GM19324 (cell line): ENCODE measurements around the gene RABIF.

Source experiments
- ATAC-seq: cut with Tn5 transposase; IDR thresholded peaks from one replicate; pipeline ENCODE4 v1.9.1; 2021; ENCODE audit warnings: mild to moderate bottlenecking, moderate library complexity; ENCODE audit not compliant: unreplicated experiment, low FRiP score

Gene RABIF

DNA sequence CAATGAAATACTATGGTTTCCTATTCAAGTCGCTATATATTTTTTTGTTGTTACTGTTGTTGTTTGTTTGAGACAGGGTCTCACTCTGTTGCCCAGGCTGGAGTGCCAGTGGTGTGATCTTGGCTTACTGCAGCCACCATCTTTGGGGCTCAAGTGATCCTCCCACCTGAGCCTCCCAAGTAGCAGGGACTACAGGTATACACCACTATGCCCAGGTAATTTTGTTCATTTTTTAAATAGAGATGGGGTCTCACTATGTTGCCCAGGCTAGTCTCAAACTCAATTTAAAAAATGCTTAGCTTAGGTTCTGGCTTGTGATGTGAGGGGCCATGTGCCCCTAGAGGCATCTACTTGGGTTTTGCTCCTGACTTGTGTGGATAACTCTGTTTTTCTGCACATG is 9.8 kb downstream of the RABIF start:
- ATAC-seq, result no peak

DNA sequence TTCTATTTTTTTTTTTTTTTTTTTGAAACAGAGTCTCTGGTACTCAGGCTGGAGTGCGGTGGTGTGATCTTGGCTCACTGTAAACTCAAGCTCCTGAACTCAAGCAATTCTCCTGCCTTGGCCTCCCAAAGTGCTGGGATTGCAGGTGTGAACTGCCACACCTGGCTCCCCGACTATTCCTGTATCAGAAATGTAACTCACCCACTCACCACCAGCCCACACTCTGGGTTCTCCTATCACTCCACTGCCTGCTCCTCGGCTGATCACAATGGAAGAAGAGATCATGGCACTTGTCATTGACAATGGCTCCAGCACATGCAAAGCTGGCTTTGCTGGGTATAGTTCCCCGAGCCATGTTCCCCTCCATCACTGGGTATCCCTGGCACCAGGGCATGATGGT is 15.9 kb downstream of the RABIF start:
- ATAC-seq, result no peak

DNA sequence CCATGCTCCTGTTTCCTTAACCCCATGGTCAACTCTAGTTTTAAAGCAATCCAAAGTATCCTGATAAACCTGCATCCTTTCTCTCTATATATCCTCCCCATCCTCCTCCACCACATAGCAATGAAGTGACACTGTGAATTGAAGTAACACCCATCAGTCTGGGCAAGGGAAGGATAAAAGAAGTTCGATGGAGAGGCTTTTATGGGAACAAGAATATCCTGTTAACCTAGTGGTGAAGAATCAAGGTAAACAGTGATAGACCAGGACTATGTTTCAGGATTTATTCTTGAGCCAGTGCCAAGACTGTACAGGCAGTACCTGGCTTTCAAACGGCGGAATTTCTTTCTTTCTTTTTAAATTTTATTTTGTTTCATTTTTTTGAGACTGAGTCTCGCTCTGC is 17.6 kb downstream of the RABIF start:
- ATAC-seq, result no peak

DNA sequence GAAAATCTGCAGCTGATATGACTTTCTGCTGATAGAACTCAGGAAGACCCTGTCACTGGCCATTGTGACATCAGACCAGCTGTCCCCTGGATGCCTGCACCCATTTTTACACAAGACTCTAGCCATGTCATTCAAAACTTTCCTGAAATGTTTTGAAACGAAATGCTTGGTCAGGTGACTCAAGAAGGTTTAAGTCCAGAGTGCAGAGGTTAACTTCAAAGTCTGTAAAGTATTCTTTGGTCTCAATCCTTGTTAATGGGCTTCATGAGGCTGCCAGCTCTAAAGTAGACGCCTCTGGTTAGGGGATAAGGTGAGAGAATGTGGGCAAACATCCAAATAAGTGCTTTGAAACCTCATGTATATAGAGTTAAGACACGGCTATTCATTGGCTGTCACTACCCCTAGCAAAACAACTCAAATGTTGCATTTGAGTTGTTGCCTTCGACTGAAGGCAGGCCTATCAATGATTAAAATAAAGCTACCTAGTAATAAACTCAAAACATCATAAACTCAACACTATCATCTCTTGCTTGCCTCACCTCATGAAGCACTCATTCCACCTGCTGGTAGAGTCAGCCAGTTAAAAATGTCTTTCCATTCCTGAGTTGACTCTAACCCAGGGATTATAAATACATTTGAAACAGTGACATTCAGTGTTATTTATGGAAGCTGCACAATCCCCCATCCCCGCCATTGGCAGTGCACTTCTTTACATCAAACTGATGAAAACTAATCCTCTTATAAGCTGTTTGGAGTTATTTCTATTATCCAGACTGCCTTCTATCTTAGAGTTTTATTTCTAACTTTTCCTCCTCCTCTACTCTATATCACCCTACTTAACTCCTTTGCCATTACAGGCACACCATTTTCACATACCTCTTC is 26.0 kb downstream of the RABIF start:
- no peak for ATAC-seq

DNA sequence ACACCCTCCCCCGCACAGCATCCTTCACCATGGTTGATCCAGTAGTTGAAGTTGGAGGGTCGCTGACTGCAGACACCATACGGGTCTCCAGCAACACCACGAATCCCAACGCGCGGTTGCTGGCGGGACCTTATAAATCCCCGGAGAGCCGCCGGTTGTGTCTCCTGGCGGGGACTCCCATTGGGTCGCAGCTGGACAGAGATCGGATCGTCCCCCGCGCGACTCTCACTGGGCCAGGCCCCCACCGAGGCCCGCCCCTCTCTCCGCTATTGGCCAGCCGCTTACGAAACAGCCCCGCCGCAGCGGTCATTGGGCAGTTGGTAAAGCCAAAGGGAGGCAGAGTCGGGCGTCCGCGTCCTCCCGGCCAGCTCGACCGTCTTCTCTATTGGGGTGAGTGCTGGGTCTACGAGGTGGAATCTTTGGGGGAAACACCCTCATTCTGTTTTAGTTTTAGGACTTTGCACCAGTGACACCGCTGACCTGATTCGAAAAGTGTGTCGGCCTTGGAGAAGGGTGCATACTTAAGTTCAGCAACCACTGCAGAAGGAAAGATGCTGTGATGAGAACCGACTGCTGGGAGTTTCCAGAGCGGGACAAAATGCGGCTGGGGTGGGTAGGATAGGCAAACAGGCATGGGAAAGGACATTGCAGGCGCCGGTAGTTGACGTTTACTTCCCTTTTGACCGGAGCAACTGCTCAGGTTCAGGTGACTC is 27.4 kb downstream of the RABIF start:
- peak; percentile 55 for ATAC-seq

DNA sequence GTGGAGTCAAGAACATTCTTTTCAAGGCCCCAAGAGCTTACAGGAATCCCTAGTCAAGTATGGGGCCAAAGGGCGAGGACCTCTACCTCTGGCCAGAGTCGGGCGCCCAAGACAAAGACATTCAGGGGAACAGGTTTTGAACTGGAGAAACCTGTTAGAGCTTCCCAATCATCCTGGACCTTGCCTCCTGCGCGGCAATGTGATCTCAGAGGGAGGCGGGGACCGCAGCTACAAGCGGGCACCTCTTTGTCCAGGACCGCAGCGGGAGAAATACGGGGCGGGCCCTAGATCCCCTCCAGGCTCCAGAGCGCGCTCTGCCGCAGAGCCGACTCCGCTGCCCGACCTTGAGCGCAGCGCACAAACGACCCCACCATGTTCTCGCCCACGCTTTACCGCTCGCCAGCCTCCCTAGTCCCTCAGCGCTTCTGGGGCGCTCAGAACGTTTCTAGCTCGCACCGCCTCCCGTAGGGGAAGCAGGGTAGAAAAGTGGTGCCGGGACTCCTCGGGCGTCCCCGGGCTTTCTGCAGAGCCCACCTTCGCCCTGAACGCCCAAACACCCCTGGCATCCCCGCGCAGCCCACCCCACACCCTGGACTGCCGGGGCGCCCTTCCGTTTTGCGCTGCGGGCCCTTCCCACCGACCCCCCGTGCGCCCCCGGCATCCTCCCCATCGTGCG is 28.1 kb downstream of the RABIF start:
- ATAC-seq, result no peak

DNA sequence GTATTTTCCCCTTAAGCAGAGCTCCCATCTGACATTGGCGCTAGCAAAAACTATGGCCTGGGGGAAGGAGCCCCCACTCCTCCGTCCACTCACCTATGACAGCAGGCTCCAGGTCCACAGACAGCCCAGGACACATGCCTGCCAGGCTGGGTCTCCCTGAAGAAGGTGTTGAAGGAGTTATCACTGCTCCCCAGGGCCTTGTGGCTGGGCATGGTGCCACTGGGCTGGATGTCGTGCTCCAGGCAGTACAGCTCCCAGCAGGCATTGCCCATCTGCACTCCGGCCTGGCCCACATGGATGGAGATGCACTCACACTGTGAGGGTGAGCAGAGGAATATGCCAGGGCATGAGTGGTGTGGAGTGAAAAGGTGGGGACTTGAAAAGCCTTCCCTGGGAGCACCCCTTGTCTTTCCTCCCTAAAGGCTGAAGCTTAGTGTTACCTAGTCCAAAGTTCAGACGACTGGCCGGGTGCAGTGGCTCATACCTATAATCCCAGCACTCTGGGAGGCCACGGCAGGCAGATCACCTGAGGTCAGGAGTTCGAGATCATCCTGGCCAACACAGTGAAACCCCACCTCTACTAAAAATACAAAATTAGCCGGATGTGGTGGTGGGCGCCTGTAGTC is 30.0 kb downstream of the RABIF start:
- no peak for ATAC-seq

DNA sequence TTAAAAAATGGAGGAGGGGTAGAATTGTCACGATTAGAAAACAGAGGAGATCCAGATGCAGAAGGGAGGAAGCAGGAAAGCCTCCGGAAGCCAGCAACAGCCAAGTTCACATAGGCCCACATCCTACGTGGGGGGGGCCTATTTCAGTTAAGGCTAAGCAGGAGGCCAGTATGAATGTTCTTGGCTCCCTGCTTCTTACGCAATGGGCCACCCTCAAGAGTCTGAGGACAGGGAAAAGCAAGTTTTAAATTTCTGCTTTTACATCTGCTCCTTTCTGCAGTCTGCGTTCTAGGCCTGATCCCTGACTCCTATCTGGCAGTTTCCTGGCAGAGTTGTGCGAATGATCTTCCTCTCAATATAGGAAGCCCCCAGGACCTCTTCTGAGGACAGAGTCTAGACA is 30.6 kb downstream of the RABIF start:
- ATAC-seq, result no peak

DNA sequence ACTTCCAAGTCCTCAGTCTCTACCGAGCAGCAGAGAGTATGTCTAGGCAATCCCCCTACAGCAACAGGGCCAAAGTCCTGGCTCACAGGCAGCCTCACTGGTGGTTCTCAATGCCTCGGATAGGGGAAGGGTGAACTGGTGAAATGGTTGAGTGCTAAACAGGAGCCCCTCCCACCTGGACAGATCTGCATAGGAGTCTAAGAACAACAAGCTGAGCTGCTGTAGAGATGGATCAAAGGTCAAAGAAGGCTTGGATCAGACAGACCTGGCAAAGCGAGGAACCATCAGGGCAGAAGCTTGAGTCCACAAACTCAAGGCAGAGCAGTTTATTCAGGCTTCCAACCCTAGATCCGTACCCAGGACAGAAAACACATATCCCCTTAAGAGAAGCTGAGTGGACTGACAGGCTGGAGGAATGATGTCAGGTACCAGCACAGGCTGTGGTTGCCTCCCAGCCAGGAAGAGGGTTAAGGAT is 31.8 kb downstream of the RABIF start:
- ATAC-seq, result no peak

DNA sequence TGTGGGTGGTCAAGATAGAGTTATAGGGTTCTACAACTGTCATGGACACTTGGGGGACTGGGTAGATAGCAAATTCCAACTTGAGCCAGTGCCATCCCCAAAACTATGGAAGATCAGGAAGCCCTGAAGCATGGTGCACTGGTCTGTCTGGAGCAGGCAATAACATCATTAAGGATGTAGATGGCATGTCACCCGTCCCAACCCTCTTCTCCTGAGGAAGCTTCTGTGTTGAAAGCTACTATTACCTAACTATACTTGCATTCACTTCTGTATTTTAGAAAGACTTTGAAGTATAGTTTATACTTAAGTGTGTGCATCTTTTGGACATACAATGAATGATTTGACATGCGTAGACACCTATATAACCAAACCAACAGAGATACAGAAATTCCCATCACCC is 32.9 kb downstream of the RABIF start:
- ATAC-seq, result no peak

DNA sequence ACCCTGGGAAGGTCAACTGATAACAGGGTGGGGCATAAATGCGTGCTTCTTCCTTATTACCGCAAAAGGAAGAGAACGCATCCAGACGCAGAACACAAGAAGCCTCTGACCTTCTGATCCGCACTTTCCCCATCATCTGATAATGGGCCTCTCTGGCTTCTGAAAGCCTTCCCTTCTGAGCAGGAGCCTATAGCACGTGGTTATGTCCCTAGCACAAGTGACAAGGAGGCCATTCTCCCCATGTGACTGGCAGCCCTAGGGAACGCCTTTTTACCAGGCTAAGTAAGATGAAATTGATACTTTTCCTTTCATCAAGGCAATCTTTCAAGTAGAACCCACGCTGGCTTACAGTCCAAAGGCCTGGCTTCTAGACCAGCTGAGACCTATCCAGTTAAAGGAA is 34.2 kb downstream of the RABIF start:
- ATAC-seq, result no peak

DNA sequence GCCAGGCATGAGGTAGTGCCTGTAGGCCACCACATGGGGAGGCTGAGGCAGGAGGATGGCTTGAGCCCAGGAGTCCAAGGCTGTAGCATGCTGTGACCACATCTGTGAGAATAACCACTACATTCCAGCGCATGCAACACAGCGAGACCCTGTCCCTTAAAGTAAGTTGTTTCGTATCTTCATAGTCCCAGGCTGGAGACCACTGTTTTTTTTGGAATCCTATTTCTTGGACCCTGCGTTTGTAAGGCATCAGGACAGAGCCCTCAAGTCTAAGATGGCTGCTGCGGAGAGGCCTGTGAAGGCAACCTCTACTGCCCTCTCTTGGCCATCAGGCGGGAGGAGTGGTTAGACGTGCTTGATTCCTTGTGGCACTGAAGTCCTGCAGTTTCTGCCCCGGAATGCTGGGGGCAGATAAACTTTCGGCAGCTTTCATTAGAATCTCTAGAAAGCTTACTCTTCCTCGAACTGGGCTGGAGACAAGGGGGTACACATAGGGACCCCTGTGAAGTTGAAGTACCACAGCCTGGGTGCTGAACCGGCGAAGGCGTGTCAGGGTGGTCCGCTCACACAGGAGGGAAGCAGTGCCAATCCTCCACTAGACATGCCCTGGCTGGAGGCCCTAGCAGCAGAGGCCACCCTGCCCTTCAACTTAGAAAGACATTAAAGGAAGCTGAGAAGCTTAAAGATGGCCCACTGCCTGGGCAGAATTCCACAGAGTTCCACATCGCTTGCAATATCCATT is 36.6 kb downstream of the RABIF start:
- no peak for ATAC-seq

DNA sequence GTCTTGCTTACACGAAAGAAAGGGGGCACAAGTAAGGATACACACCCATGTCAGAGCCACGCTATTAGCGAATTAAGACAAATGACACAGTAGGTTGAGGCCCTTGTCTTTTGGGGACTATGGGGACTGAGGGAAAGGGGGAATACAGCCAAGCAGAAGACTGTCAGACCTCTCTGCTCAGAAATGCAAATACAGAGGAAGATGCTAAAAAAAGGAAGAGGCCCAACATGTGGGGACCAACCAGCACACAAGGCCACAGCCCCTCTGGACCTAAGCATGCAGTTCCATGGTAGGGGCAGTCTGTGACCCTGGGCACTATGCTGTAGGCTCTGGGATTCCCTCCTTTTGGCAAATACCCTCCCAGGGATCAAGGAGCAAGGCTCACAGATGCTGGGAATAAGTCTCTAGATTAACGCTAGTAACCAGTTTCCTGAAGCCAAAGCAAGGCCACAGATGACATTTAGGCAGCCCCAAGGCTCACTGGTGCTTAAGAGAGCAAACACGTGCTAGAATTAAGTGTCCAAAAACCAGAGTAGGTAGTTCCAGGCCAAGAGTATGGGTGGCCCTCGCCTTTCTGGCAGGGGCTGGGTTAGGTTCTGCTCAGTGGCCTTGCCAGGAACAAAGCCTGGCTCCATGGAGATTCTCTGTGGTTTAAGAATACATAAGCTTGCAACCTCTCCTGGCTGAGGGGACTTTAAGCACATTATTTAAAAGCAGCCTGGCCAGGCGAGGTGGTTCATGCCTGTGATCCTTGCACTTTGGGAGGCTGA is 38.2 kb downstream of the RABIF start:
- no peak for ATAC-seq

DNA sequence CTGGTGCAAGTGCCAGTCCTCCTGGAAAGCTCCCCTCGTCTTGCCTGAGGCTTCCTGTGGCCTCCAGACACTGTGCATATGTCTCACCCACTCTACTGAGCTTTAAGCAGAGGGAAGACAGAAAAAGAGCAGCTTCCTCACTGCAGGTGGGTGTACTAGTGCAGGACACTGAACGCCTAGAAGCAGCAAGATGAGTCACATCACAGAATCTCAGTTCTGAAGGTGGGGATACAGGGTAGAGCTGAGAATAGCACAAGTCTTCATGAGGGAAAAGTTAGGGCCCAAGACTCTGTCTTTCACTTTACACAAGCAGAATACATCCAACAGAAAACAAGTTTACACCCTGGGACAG is 40.8 kb downstream of the RABIF start:
- ATAC-seq, result no peak

DNA sequence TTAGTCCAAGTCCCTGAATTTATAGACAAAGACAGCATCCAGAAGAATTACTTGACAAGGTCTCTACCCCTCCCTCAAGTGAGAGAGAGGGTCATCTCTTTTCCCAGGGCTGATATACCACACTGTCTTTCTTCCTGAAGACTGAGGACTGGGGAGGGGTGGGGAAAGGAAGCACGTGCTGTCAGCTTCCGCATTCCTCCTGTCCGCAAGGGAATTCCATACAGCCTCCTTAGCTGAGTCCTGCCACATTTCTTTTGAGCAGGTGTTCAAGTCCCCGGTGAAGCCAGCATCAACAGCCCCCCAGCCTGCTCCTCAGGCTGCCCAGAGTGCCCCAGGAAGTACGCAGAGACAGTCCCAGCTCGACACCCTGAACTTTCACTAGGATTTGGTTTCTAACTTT is 44.0 kb downstream of the RABIF start:
- ATAC-seq, result no peak

DNA sequence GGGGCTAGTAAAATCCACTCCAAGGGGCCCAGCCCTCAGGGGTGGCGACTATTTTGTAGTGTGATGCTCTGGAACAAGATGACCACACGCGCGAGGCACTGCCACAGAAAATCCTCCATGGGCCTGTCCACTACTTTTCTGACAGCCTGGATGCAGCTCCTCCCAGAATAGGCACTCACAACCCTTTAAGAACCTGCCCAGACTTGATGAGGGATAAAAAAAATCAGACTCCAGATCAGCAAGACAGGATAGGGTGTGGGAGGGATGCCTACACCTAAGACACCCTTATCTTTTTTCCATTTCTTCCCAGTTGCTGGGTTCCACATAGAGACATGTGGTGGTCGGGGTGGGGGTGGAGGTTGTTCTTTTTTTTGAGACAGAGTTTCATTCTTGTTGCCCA is 44.7 kb downstream of the RABIF start:
- no peak for ATAC-seq

DNA sequence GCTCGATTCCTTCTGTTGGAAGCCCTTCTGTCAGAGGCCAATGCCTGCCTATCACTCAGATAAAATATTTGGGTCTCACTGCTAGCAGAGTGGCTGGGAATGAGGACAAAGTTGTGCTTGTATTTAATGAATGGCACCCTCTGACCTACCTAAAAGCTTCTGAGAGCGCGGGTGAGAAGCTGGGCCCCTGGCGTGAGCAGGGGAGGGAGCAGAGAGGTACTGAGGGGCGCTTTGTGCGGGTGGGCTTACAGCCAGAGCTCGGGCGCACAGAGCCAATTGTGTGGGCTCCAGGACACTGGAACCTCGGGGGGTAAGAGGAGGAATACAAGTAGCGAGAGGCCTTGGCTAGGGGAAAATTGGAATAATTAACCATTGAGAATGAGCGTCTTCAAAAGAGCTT is 45.9 kb downstream of the RABIF start:
- no peak for ATAC-seq

DNA sequence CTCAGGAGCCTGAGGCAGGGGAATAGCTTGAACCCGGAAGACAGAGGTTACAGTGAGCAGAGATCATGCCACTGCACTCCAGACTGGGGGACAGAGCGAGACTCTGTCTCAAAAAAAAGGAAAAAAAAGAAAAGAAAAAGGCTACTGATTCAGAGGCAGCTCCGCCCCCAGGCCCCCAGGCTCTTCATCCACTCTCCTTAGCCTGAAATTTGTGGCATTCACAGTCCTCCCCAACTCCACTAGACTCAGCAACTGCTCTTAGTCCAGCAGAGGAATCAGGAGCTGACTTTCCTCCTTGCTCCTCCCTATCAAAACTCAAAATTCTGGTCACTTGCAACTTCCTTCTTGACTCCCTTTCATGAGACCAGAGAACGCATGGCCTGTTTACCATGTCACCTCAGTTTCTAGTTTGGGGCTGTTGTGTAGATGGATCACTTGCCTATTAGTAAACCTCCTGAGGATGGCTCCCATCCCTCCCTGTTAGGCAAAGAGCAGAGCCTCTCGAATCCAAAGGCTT is 51.1 kb downstream of the RABIF start:
- no peak for ATAC-seq

DNA sequence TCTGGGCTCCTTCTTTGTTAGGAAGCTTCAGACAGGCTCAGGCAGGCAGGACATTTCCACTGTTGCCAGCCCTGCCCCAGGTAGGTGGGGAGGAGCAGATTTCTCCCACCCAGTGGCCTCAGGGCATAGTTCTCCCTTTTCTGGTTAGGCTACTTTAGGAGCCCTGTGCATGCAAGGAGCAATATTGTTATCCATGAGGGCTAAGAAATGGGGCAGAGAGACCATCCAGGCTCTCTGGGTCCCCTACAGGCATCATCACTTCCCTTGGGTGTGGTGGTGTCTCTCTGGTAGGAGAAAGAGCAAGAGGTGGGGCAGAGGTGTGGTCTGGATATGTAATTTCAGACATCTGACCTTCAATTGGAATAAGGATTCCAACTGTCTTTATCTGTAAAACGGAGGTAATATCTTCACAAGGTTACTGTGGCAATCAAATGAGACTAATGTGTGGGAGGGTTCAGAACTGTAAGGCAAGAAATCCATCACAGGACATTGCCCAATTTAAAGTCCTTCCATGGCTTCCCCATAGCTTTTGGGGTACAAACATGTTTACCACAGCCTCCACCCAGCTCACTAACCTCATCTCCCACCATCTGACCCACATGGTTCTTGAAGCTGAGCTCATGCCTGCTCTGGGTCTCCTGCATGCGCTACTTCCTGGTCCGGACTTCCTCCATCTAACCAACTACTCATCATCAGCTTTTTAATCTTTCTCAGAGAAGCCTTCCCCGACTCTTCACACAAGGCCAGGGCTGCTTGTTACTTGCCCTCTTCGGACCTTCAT is 52.1 kb downstream of the RABIF start:
- no peak for ATAC-seq
